GM23338 (cell line): ENCODE results near the gene OVCH1.

Experiments used
- CREB1 ChIP-seq: fragments of 250-450 bp; sonication (Bioruptor Pico); IDR thresholded peaks from 2 replicates; pipeline ENCODE4 v1.5.0; 2020; ENCODE audit warnings: low read depth, mild to moderate bottlenecking, moderate library complexity
- EZH2 ChIP-seq: fragments of 200-600 bp; sonication (generic); IDR thresholded peaks from one replicate; pipeline ENCODE4 v1.8.0; 2017; ENCODE audit warnings: antibody characterized with exemption, mild to moderate bottlenecking, low read depth; ENCODE audit not compliant: unreplicated experiment
- EZH2phosphoT487 ChIP-seq: fragments of 200-600 bp; sonication (generic); IDR thresholded peaks from one replicate; pipeline ENCODE4 v1.8.1; 2018; ENCODE audit warnings: antibody characterized with exemption; ENCODE audit not compliant: unreplicated experiment
- JUNB ChIP-seq: IDR thresholded peaks from one replicate; pipeline ENCODE4 v1.6.1; 2016; ENCODE audit warnings: antibody characterized with exemption; ENCODE audit not compliant: unreplicated experiment
- NANOG ChIP-seq: IDR thresholded peaks from 2 replicates; pipeline ENCODE4 v1.6.1; 2016; ENCODE audit warnings: antibody characterized with exemption, borderline replicate concordance
- POLR2AphosphoS5 ChIP-seq: IDR thresholded peaks from 2 replicates; pipeline ENCODE4 v1.6.1; 2016; ENCODE audit warnings: antibody characterized with exemption, low read depth
- ZNF114 ChIP-seq: fragments of 250-450 bp; sonication (Bioruptor Pico); IDR thresholded peaks from 2 replicates; pipeline ENCODE4 v1.5.0; 2020; ENCODE audit warnings: mild to moderate bottlenecking, moderate library complexity
- ZNF462 ChIP-seq: fragments of 250-450 bp; sonication (Bioruptor Pico); IDR thresholded peaks from 2 replicates; pipeline ENCODE4 v1.5.0; 2020; ENCODE audit warnings: mild to moderate bottlenecking, moderate library complexity
- TF ChIP-seq, protein P1 (sequence below), 2 experiments: fragments of 200-600 bp in 1 of 2; sonication (generic) in 1 of 2; conservative IDR thresholded peaks; 2 replicates each; pipeline versions ENCODE4 v1.5.1 to v1.6.1; 2016 to 2017; ENCODE audit warnings: antibody characterized with exemption in 2 of 2, low read depth in 2 of 2, mild to moderate bottlenecking in 2 of 2, moderate library complexity in 1 of 2
- TF ChIP-seq, protein P2 (sequence below): IDR thresholded peaks from one replicate; pipeline ENCODE4 v1.6.1; 2018; ENCODE audit warnings: antibody characterized with exemption; ENCODE audit not compliant: unreplicated experiment
- TF ChIP-seq, protein P3 (sequence below): IDR thresholded peaks from 2 replicates; pipeline ENCODE4 v1.6.1; 2016; ENCODE audit warnings: antibody characterized with exemption

GRCh38 chr12:29427964-29428363 is 69.5 kb downstream of the OVCH1 start:
- TF ChIP-seq, protein P1, sequence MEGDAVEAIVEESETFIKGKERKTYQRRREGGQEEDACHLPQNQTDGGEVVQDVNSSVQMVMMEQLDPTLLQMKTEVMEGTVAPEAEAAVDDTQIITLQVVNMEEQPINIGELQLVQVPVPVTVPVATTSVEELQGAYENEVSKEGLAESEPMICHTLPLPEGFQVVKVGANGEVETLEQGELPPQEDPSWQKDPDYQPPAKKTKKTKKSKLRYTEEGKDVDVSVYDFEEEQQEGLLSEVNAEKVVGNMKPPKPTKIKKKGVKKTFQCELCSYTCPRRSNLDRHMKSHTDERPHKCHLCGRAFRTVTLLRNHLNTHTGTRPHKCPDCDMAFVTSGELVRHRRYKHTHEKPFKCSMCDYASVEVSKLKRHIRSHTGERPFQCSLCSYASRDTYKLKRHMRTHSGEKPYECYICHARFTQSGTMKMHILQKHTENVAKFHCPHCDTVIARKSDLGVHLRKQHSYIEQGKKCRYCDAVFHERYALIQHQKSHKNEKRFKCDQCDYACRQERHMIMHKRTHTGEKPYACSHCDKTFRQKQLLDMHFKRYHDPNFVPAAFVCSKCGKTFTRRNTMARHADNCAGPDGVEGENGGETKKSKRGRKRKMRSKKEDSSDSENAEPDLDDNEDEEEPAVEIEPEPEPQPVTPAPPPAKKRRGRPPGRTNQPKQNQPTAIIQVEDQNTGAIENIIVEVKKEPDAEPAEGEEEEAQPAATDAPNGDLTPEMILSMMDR (conservative IDR thresholded peaks at IDR 0.05; ENCODE audit: low read depth in 2 of 2): peak; percentile 34 to 42
- TF ChIP-seq ZNF462 (CRISPR knock-in tag) (no peak), POLR2AphosphoS5 (no peak), CREB1 (CRISPR knock-in tag) (no peak), EZH2 (no peak), EZH2phosphoT487 (no peak), NANOG (no peak), JUNB (no peak), ZNF114 (CRISPR knock-in tag) (no peak)
- TF ChIP-seq, protein P2, sequence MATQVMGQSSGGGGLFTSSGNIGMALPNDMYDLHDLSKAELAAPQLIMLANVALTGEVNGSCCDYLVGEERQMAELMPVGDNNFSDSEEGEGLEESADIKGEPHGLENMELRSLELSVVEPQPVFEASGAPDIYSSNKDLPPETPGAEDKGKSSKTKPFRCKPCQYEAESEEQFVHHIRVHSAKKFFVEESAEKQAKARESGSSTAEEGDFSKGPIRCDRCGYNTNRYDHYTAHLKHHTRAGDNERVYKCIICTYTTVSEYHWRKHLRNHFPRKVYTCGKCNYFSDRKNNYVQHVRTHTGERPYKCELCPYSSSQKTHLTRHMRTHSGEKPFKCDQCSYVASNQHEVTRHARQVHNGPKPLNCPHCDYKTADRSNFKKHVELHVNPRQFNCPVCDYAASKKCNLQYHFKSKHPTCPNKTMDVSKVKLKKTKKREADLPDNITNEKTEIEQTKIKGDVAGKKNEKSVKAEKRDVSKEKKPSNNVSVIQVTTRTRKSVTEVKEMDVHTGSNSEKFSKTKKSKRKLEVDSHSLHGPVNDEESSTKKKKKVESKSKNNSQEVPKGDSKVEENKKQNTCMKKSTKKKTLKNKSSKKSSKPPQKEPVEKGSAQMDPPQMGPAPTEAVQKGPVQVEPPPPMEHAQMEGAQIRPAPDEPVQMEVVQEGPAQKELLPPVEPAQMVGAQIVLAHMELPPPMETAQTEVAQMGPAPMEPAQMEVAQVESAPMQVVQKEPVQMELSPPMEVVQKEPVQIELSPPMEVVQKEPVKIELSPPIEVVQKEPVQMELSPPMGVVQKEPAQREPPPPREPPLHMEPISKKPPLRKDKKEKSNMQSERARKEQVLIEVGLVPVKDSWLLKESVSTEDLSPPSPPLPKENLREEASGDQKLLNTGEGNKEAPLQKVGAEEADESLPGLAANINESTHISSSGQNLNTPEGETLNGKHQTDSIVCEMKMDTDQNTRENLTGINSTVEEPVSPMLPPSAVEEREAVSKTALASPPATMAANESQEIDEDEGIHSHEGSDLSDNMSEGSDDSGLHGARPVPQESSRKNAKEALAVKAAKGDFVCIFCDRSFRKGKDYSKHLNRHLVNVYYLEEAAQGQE: no peak
- TF ChIP-seq, protein P3, sequence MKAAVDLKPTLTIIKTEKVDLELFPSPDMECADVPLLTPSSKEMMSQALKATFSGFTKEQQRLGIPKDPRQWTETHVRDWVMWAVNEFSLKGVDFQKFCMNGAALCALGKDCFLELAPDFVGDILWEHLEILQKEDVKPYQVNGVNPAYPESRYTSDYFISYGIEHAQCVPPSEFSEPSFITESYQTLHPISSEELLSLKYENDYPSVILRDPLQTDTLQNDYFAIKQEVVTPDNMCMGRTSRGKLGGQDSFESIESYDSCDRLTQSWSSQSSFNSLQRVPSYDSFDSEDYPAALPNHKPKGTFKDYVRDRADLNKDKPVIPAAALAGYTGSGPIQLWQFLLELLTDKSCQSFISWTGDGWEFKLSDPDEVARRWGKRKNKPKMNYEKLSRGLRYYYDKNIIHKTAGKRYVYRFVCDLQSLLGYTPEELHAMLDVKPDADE: no peak
